ENCODE results near the gene SDK1.

The SDK1 gene

GRCh38 chr7:4030346-4030950 is 729.4 kb downstream of the SDK1 start:
- DNase-seq, result no peak

GRCh38 chr7:4033996-4034395 is 732.9 kb downstream of the SDK1 start:
- no peak for DNase-seq

GRCh38 chr7:4037308-4037707 is 736.3 kb downstream of the SDK1 start:
- DNase-seq, result no peak

GRCh38 chr7:4037877-4038276 is 736.8 kb downstream of the SDK1 start:
- no peak for DNase-seq

DNA sequence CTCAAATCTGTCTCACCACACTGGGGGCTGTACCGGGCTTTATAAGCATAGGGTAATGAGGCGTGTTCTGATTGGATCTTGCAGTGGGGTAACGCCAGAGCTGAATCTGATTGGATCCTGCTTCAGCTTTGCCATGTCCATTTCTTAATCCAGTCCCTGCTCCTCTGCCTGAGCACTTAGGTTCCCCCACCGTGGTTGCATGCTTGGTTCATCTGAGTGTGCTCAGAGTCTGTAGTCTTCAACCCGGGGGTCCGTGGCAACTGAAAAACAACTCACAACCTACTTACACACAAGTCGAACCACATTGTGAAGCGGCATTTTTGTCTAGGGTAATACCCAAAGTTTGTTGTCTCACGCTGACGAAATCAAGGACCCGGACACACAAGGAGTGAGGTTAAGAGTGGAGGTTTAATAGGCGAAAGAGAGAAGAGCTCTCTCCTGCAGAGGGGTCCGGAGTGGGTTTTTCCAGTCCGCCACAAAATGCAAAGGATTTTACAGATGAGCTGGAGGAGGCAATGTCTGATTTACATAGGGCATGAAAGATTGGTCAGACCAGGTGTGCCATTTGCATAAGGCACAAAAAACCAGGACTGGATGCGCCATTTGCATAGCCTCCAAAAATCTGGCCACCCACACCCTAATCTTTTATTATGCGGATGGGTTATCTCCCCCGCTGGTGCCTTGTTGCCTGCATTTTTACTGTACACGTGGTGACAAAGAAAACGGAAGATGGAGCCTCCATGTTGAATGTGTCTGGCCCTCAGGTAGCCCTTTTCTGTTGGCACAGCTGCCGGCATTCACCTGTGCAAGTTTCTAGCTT is 739.3 kb downstream of the SDK1 start:
- no peak for DNase-seq

GRCh38 chr7:4042402-4043045 is 741.5 kb downstream of the SDK1 start:
- DNase-seq, result no peak

GRCh38 chr7:4043988-4044387 is 742.9 kb downstream of the SDK1 start:
- DNase-seq, result no peak

DNA sequence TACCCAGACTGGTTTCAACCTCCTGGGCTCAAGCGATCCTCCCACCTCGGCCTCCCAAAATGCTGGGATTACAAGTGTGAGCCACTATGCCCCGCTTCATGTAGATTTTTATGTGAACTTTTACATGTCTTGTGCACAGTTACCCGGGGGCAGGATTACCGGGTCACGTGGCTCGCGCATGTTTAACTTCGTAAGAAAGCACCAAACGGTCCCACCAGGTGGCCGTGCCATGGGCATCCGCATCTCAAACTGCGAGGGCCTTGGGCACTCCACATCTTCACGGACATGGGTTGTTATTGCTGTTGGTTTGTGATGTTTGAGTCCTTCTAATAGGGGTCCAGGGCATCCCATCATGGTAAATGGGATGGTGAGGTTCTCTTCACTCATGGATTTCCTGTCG is 744.4 kb downstream of the SDK1 start:
- no peak for DNase-seq

- DNase-seq, result no peak
These were observed 744.9 kb downstream of the SDK1 start for GRCh38 chr7:4045975-4046374.

DNA sequence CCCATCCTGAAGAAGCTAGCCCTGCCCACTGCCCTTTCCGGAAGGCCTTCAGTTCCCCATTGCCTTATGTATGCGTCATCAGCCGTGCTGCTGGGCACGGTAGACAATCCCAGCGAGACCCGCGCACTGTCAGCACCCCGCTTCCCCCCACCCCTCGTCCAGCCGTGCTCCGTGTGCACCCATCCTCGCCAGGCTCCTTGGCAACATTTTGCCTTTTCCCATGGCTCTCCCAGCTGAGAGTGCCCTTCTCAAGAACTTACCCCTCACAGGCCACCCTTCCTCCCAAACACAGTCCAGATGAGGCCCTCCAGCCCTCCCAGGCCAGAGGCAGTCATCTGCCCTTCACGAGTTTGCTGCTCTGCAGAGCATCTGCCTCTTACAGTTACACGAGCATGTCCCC is 747.3 kb downstream of the SDK1 start:
- no peak for DNase-seq

GRCh38 chr7:4049202-4049601 is 748.1 kb downstream of the SDK1 start:
- no peak for DNase-seq

DNA sequence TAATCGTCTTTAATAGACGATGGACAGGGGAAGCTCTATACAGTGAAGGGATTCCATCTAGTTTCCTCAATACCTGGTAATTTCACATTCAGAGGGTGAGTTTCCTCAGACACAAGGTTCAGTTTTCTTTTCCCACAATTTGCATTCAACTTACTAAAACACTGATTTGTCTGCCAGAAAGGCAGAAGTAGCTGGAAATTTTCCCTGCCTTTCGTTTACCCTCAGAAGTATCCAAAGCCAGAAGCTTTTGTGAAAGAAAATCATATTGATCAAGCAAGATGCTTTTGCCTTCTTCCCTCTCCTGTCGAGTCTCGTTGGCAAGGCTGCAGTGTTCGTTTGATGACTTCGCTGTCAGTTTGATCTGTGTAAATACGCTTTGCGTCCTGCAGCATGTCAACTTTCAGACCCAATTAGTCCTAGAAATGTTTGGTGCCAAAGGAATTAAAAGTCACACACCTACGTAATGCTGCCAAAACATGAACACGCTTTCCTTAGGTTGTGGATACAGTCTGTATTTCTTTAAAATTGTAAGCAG is 749.1 kb downstream of the SDK1 start:
- no peak for DNase-seq

DNA sequence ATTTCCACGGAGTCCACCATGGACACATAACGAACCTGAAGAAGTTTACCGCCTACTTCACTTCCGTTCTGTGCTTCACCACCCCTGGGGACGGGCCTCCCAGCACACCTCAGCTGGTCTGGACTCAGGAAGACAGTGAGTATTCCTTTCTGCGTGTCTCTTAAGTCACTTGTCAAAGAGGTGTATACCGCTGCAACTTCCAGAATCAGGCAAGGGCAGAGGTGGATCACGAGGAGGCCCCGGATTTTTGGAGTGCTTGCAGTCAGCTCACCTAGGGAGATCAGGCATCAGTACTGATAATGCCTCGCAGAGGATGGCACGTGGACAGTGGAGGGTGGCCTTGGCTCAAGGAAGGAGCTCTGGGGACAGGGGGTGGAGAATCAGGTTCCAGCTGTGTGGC is 750.6 kb downstream of the SDK1 start:
- DNase-seq, result no peak

DNA sequence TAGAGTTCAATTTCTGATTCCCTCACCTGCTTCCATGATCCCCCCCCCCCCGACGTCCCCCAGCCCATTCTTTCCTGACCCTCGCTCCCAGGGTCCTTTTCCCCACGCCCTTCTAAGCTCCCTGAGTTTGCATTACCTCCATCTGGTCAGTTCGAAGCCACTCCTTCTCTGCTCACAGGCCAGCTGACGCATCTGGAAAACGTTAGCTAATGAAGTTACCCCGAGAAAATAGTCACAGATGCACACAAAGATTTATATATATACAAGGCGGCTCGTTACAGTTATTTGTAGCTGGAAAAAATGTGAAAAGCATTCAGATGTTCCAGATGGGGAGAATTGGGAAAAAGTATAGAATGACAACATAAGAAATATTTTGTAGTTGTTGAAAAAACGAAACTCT is 751.1 kb downstream of the SDK1 start:
- no peak for DNase-seq

DNA sequence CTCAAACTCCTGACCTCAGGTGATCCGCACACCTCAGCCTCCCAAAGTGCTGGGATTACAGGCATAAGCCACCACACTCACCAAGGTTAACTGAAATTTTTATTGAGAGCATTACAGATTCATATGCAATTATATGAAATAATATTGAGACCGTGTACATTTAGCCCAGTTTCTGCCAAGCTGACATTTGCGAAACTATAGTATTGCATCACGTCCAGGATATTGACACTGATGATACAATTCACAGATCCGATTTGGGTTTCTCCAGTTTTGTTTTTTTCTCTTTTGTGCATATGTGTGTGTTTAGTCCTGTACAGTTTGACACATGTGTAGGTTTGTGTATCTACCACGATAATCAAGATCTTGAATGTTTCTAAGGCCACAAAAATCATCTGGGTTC is 753.1 kb downstream of the SDK1 start:
- no peak for DNase-seq

GRCh38 chr7:4056552-4057288 is 755.7 kb downstream of the SDK1 start:
- DNase-seq, result no peak

DNA sequence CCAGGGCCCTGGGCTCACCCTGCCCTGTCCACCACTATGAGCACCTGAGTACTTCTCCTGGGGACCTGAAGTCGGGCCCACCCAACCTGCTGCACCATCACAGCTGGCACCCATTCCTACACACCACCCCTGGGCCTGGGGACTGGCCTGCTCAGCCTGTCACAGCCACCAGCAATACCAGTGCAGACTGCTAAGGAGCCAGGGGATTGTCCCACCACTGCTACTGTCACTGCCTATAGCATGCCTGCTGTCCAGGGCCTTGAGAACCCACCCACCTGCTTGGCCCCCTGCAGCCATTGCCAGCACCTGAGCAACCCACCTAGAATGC is 756.2 kb downstream of the SDK1 start:
- no peak for DNase-seq

DNA sequence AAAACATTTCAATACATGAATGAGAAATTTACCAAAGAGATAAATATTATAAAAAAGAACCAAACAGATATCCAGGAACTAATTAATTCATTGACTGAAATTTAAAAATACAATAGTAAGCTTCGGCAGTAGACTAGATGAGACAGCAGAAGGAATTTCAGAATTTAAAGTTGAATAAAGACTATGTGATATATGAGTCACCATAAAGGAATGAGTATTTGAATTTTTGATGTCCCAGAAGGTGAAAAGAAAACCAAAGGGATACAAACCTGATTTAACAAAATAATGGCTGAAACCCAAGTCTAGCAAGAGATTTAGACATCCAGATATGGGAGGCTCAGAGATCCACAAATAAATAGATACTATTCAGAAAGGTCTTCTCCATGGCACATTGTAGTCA is 757.1 kb downstream of the SDK1 start:
- DNase-seq, result no peak

GRCh38 chr7:4065190-4065589 is 764.1 kb downstream of the SDK1 start:
- no peak for DNase-seq

DNA sequence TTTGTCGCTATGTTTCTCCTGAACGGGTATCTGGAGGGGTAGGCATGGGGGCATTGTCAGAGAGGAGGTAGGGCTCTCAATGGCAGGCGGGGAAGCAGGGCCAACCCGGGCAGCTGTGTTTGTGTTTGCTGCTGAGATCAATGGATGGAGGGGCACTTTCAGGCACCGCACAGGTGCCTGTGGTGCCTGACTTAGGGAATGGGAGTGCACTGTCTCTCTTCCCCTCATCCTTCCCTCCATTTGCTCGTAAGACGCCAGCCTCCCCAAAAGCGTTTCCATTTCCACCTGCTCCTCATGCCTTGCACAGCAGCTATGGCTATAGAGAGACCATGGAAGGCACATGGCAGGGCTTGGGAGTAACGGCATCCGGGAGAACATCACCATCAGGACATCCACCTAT is 765.2 kb downstream of the SDK1 start:
- DNase-seq, result no peak

- no peak for DNase-seq
These were observed 765.8 kb downstream of the SDK1 start for GRCh38 chr7:4066626-4067475.

- no peak for DNase-seq
These were observed 766.4 kb downstream of the SDK1 start for GRCh38 chr7:4067476-4067760.

GRCh38 chr7:4067874-4068273 is 766.8 kb downstream of the SDK1 start:
- no peak for DNase-seq

All from NCI-H446 treated with DMSO at 0.1 percent for 48 hours (cell line).